Measurements from ENCODE around the gene NMT1.

NMT1 gene

DNA sequence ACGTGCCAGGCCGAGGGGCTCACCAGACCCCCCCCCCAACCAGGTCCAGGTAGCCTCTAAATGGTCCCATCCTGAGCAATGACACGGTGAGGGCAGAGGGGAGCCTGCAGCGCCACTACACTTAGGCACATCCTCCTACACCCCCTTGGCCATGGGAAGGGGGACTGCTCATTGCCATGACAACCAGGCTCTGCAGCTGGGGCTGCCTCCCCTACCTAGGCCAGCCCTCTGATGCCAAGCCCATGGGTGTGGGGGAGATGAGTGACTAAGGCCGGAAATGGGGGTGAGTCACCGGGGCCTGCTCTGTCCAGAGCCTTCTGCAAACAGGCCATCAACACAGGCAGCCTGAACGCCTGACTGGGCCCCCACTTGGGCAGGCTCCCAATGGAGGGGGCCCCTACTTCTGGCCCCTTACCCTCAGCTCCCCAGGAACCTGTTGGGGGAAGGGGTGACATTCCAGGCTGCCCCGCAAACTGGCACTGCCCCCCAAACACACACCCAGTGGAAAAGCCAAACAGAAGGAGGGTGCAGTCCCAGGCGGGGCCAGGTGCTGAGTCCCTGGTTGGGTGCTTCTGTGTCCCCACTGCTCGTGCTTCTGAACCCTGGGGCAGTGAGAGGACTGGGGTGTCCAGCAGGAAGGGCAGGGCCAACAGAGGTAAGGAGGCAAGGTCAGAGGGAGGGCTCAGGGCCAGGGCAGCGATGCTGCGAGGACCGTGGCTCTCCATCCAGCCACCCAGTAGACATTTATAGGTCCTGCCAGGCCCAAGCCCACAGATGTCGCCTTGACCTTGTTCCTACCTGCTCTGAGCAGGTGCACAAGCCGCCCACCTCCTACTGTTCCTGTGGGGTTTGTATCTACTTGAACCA, 63.0 kb downstream of the NMT1 start:
- ChIA-PET CTCF (interaction anchor here (0.6 to 4.3 kb wide), 7 partner anchors 8 to 94 kb away, joined by 3 to 36 read pairs (median 4); partner anchors contain the start of genes ACBD4 and PLCD3), POLR2A (interaction anchor here (0.6 to 3.1 kb wide), 2 partner anchors 25 to 29 kb away, joined by 5 to 12 read pairs; partner anchors contain the start of gene HEXIM1)
- Histone ChIP-seq H3K36me3 (ENCODE audit: control insufficient read depth in 2 of 2, insufficient read depth in 1 of 2, low read length in 2 of 2) (peaks cover 4 to 14% of the 10 kb centered on the region in 2 experiments; a peak in 1 of 3 replicates), H3K4me1 (ENCODE audit: control insufficient read depth, insufficient read depth, low read length) (peaks cover 7% of the 10 kb centered on the region), H3K9me3 (ENCODE audit: control insufficient read depth, insufficient read depth, low read depth, low read length) (no peaks in the 10 kb centered on the region), H3K27ac (ENCODE audit: extremely low read depth, low read depth, low read length) (no peak overlapping the region), H3K4me3 (ENCODE audit: low read depth, low read length) (no peak overlapping the region)
- peak; percentile 52; the same call in 1 of the 2 replicates for TF ChIP-seq ZFHX2 (tag by site-specific recombination; conservative IDR thresholded peaks at IDR 0.05)
- no peak for TF ChIP-seq BCL11A (tag by site-specific recombination; IDR thresholded peaks at IDR 0.05; ENCODE audit: low read depth)
- TF ChIP-seq, protein P1, sequence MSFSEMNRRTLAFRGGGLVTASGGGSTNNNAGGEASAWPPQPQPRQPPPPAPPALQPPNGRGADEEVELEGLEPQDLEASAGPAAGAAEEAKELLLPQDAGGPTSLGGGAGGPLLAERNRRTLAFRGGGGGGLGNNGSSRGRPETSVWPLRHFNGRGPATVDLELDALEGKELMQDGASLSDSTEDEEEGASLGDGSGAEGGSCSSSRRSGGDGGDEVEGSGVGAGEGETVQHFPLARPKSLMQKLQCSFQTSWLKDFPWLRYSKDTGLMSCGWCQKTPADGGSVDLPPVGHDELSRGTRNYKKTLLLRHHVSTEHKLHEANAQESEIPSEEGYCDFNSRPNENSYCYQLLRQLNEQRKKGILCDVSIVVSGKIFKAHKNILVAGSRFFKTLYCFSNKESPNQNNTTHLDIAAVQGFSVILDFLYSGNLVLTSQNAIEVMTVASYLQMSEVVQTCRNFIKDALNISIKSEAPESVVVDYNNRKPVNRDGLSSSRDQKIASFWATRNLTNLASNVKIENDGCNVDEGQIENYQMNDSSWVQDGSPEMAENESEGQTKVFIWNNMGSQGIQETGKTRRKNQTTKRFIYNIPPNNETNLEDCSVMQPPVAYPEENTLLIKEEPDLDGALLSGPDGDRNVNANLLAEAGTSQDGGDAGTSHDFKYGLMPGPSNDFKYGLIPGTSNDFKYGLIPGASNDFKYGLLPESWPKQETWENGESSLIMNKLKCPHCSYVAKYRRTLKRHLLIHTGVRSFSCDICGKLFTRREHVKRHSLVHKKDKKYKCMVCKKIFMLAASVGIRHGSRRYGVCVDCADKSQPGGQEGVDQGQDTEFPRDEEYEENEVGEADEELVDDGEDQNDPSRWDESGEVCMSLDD (tag by site-specific recombination; IDR thresholded peaks at IDR 0.05) = 0 out of 2 replicates have a peak, but pooled peaks have one; percentile 21
- TF ChIP-seq, protein P2, sequence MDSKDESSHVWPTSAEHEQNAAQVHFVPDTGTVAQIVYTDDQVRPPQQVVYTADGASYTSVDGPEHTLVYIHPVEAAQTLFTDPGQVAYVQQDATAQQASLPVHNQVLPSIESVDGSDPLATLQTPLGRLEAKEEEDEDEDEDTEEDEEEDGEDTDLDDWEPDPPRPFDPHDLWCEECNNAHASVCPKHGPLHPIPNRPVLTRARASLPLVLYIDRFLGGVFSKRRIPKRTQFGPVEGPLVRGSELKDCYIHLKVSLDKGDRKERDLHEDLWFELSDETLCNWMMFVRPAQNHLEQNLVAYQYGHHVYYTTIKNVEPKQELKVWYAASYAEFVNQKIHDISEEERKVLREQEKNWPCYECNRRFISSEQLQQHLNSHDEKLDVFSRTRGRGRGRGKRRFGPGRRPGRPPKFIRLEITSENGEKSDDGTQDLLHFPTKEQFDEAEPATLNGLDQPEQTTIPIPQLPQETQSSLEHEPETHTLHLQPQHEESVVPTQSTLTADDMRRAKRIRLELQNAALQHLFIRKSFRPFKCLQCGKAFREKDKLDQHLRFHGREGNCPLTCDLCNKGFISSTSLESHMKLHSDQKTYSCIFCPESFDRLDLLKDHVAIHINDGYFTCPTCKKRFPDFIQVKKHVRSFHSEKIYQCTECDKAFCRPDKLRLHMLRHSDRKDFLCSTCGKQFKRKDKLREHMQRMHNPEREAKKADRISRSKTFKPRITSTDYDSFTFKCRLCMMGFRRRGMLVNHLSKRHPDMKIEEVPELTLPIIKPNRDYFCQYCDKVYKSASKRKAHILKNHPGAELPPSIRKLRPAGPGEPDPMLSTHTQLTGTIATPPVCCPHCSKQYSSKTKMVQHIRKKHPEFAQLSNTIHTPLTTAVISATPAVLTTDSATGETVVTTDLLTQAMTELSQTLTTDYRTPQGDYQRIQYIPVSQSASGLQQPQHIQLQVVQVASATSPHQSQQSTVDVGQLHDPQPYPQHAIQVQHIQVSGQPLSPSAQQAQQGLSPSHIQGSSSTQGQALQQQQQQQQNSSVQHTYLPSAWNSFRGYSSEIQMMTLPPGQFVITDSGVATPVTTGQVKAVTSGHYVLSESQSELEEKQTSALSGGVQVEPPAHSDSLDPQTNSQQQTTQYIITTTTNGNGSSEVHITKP (tag by site-specific recombination; IDR thresholded peaks at IDR 0.05) = no peak
- no peak for TF ChIP-seq SALL2 (tag by site-specific recombination; IDR thresholded peaks at IDR 0.05; ENCODE audit: borderline replicate concordance)
- no peak for TF ChIP-seq ZNF658 (tag by site-specific recombination; IDR thresholded peaks at IDR 0.05)
- TF ChIP-seq ZNF660 (tag by site-specific recombination; IDR thresholded peaks at IDR 0.05) = peak; percentile 57; the same call in 1 of the 2 replicates
- TF ChIP-seq ZNF239 (tag by site-specific recombination; IDR thresholded peaks at IDR 0.05) = no peak
- TF ChIP-seq ZNF776 (tag by site-specific recombination; IDR thresholded peaks at IDR 0.05; ENCODE audit: borderline replicate concordance) = no peak
- TF ChIP-seq ZNF426 (tag by site-specific recombination; IDR thresholded peaks at IDR 0.05) = no peak
- no peak for TF ChIP-seq ZNF324 (tag by site-specific recombination; IDR thresholded peaks at IDR 0.05)
- TF ChIP-seq ZNF558 (tag by site-specific recombination; IDR thresholded peaks at IDR 0.05) = no peak
- no peak for TF ChIP-seq ZNF114 (tag by site-specific recombination; IDR thresholded peaks at IDR 0.05)
- no peak for TF ChIP-seq TRIM28 (IDR thresholded peaks at IDR 0.05; ENCODE audit: borderline replicate concordance, low read length)
- TF ChIP-seq ZNF391 (tag by site-specific recombination; IDR thresholded peaks at IDR 0.05; ENCODE audit: borderline replicate concordance, low read depth) = no peak
- TF ChIP-seq, protein P3, sequence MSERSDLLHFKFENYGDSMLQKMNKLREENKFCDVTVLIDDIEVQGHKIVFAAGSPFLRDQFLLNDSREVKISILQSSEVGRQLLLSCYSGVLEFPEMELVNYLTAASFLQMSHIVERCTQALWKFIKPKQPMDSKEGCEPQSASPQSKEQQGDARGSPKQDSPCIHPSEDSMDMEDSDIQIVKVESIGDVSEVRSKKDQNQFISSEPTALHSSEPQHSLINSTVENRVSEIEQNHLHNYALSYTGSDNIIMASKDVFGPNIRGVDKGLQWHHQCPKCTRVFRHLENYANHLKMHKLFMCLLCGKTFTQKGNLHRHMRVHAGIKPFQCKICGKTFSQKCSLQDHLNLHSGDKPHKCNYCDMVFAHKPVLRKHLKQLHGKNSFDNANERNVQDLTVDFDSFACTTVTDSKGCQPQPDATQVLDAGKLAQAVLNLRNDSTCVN (tag by site-specific recombination; optimal IDR thresholded peaks at IDR 0.05) = no peak
- TF ChIP-seq OVOL3 (tag by site-specific recombination; IDR thresholded peaks at IDR 0.05) = no peak
- TF ChIP-seq, protein P4, sequence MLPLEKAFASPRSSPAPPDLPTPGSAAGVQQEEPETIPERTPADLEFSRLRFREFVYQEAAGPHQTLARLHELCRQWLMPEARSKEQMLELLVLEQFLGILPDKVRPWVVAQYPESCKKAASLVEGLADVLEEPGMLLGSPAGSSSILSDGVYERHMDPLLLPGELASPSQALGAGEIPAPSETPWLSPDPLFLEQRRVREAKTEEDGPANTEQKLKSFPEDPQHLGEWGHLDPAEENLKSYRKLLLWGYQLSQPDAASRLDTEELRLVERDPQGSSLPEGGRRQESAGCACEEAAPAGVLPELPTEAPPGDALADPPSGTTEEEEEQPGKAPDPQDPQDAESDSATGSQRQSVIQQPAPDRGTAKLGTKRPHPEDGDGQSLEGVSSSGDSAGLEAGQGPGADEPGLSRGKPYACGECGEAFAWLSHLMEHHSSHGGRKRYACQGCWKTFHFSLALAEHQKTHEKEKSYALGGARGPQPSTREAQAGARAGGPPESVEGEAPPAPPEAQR (tag by site-specific recombination; IDR thresholded peaks at IDR 0.05) = no peak
- TF ChIP-seq ZNF791 (tag by site-specific recombination; IDR thresholded peaks at IDR 0.05) = no peak
- TF ChIP-seq MEIS1 (CRISPR knock-in tag; IDR thresholded peaks at IDR 0.05; ENCODE audit: borderline replicate concordance) = no peak
- TF ChIP-seq RBAK (tag by site-specific recombination; IDR thresholded peaks at IDR 0.05) = no peak
- TF ChIP-seq ZNF354C (tag by site-specific recombination; IDR thresholded peaks at IDR 0.05; ENCODE audit: borderline replicate concordance, low read depth) = no peak
- no peak for TF ChIP-seq REPIN1 (tag by site-specific recombination; IDR thresholded peaks at IDR 0.05; ENCODE audit: low read depth)
- TF ChIP-seq ZNF423 (tag by site-specific recombination; IDR thresholded peaks at IDR 0.05) = no peak
- peak; percentile 55; the same call in 1 of the 2 replicates for TF ChIP-seq ZNF600 (tag by site-specific recombination; IDR thresholded peaks at IDR 0.05)

All from HEK293 (cell line).